Measurements from ENCODE around the gene LYPD8. TPM values are rescaled to one million over a fixed set of nuclear protein-coding genes. Genes with fewer than 3 reads are reported as not detected.

Gene LYPD8
- total and polyA plus RNA-seq, 9 of the 15 experiments (the other 6 are each of a cell fraction or from before 2014, with no cell fraction given): 0.50 to 2.1 (median 1.3) TPM

- TF ChIP-seq RAD21 (CRISPR knock-in tag; conservative IDR thresholded peaks at IDR 0.05 in 1 of 2, IDR thresholded peaks at IDR 0.05 in 1 of 2) (peak in 1 of 2 experiments; percentile 35; a peak in 1 of 4 replicates), ZBTB2 (IDR thresholded peaks at IDR 0.05) (peak; percentile 83), ZNF316 (IDR thresholded peaks at IDR 0.05) (peak; percentile 82)
These were observed 24.8 kb downstream of the LYPD8 start (continued) for GRCh38 chr1:248730507-248731335.

GRCh38 chr1:248714248-248714647 lies 41.3 kb downstream of the LYPD8 start:
- ATAC-seq (no peak), FAIRE-seq (no peak), DNase-seq (ENCODE audit: extremely low read depth in 1 of 4, low spot score in 3 of 4) (no peak)
- Histone ChIP-seq H2AFZ (ENCODE audit: low read depth, low read length) (no peak overlapping the region), H3K9me1 (ENCODE audit: control insufficient read depth, insufficient read depth, low read length) (no peaks in the 10 kb centered on the region), H3K9me3 (replicated peaks; ENCODE audit: control insufficient read depth, insufficient read depth, low read depth, low read length) (no peaks in the 10 kb centered on the region; the same call in 1 of the 2 replicates), H4K20me1 (replicated peaks; ENCODE audit: control insufficient read depth, insufficient read depth, low read length) (no peaks in the 10 kb centered on the region), H3K27me3 (ENCODE audit: control insufficient read depth in 2 of 2, insufficient read depth in 2 of 2, low read length in 2 of 2) (no peaks in the 10 kb centered on the region), H3K36me3 (ENCODE audit: control insufficient read depth, insufficient read depth, low read length) (no peaks in the 10 kb centered on the region), H3K9ac (ENCODE audit: insufficient read depth in 1 of 2, low read depth in 2 of 2, low read length in 2 of 2) (no peak overlapping the region), H3K27ac (ENCODE audit: extremely low read depth, low read depth, low read length) (no peak overlapping the region), H3K4me2 (ENCODE audit: insufficient read depth, low read length) (no peak overlapping the region), H3K4me3 (no peak overlapping the region), H3K79me2 (ENCODE audit: control insufficient read depth, insufficient read depth, low read length) (no peaks in the 10 kb centered on the region), H3K4me1 (replicated peaks in 1 of 2; ENCODE audit: control insufficient read depth in 2 of 2, insufficient read depth in 2 of 2, low read length in 2 of 2) (no peaks in the 10 kb centered on the region)
- TF ChIP-seq SRSF1 (IDR thresholded peaks at IDR 0.05; ENCODE audit: low read depth, low read length) (no peak), ZFP36 (IDR thresholded peaks at IDR 0.05; ENCODE audit: low read depth, low read length, partially characterized antibody) (peak; percentile 77), ILF3 (IDR thresholded peaks at IDR 0.05; ENCODE audit: borderline replicate concordance) (no peak), ZFP1 (CRISPR knock-in tag; IDR thresholded peaks at IDR 0.05) (no peak)
- POLR2A ChIA-PET: no interaction called here
- WGBS (ENCODE audit: insufficient coverage, low coverage, missing lambda C conversion rate): 9% methylated on average over 3 of the region's 3 CpGs
- in situ Hi-C loops (cut with MboI) (no loop called here), intact Hi-C loops (cut with micrococcal nuclease) (no loop called here)
- BruUV-seq (replicated peaks): no TSS peak
- CTCF ChIA-PET (ENCODE audit: low intra/inter-chr PET ratio): no interaction called here

Data from K562 (cell line).